Measurements from ENCODE around the gene TEX51. TPM values are rescaled to one million over a fixed set of nuclear protein-coding genes. Genes with fewer than 3 reads are reported as not detected.

The TEX51 gene
- polyA plus RNA-seq, 1 of the 3 experiments (the other 2 are of a cell fraction), result not detected

GRCh38 chr2:126882736-126883665 is 15.7 kb upstream of the TEX51 start:
- Histone ChIP-seq H3K79me2 (ENCODE audit: insufficient read depth) (no peaks in the 10 kb centered on the region), H3K9me3 (no peaks in the 10 kb centered on the region), H3K27ac (ENCODE audit: low read depth in 2 of 2, low read length in 1 of 2) (no peak overlapping the region), H3F3A (replicated peaks; ENCODE audit: insufficient read depth) (no peaks in the 10 kb centered on the region), H3K4me2 (no peak overlapping the region), H3K4me1 (ENCODE audit: control insufficient read depth in 1 of 2, insufficient read depth in 2 of 2, low read depth in 1 of 2, low read length in 1 of 2) (no peaks in the 10 kb centered on the region; a peak in 1 of 4 replicates), H3K4me3 (ENCODE audit: low read depth in 2 of 2, low read length in 1 of 2) (no peak overlapping the region), H2AFZ (ENCODE audit: low read depth) (no peak overlapping the region), H3K9ac (no peak overlapping the region), H3K36me3 (replicated peaks in 1 of 2; ENCODE audit: control insufficient read depth in 1 of 2, insufficient read depth in 2 of 2, low read length in 1 of 2) (no peaks in the 10 kb centered on the region), H3K27me3 (ENCODE audit: insufficient read depth) (no peaks in the 10 kb centered on the region), H4K20me1 (ENCODE audit: insufficient read depth) (no peaks in the 10 kb centered on the region), H3K9me2 (no peaks in the 10 kb centered on the region)
- TF ChIP-seq TCF12 (IDR thresholded peaks at IDR 0.05) (no peak), YY1 (IDR thresholded peaks at IDR 0.05; ENCODE audit: low read depth) (no peak), RFX5 (IDR thresholded peaks at IDR 0.05; ENCODE audit: low read length) (no peak), MAX (IDR thresholded peaks at IDR 0.05; ENCODE audit: low read depth) (no peak), JUND (IDR thresholded peaks at IDR 0.05) (no peak), USF1 (IDR thresholded peaks at IDR 0.05; ENCODE audit: borderline replicate concordance, low read depth) (no peak), PBX3 (IDR thresholded peaks at IDR 0.05) (no peak), RAD21 (IDR thresholded peaks at IDR 0.05; ENCODE audit: low read length) (no peak), MXI1 (IDR thresholded peaks at IDR 0.05; ENCODE audit: low read depth, low read length) (no peak), TAF1 (IDR thresholded peaks at IDR 0.05; ENCODE audit: borderline replicate concordance, low read depth, low read length) (no peak), TEAD4 (IDR thresholded peaks at IDR 0.05; ENCODE audit: borderline replicate concordance, insufficient read depth) (no peak), SMC3 (IDR thresholded peaks at IDR 0.05; ENCODE audit: low read depth, low read length) (no peak)
- WGBS (ENCODE audit: low lambda C conversion rate), result 20% methylated on average over 6 of the region's 7 CpGs
- DNase-seq, result no peak
- CTCF ChIA-PET, result no interaction called here
- POLR2A ChIA-PET, result no interaction called here

- Histone ChIP-seq H3K27ac (ENCODE audit: low read depth in 2 of 2, low read length in 1 of 2) (no peak overlapping the region), H3K9me3 (no peaks in the 10 kb centered on the region), H3K4me3 (ENCODE audit: low read depth in 2 of 2, low read length in 1 of 2) (no peak overlapping the region), H3K9ac (no peak overlapping the region), H3F3A (replicated peaks; ENCODE audit: insufficient read depth) (no peaks in the 10 kb centered on the region), H3K79me2 (ENCODE audit: insufficient read depth) (no peaks in the 10 kb centered on the region), H3K9me2 (no peaks in the 10 kb centered on the region), H4K20me1 (ENCODE audit: insufficient read depth) (no peaks in the 10 kb centered on the region), H3K36me3 (replicated peaks in 1 of 2; ENCODE audit: control insufficient read depth in 1 of 2, insufficient read depth in 2 of 2, low read length in 1 of 2) (no peaks in the 10 kb centered on the region), H3K27me3 (ENCODE audit: insufficient read depth) (no peaks in the 10 kb centered on the region), H2AFZ (ENCODE audit: low read depth) (no peak overlapping the region), H3K4me2 (no peak overlapping the region), H3K4me1 (ENCODE audit: control insufficient read depth in 1 of 2, insufficient read depth in 2 of 2, low read depth in 1 of 2, low read length in 1 of 2) (peaks cover 0 to 3% of the 10 kb centered on the region in 2 experiments; a peak in 1 of 4 replicates)
- TF ChIP-seq JUND (IDR thresholded peaks at IDR 0.05) (no peak), YY1 (IDR thresholded peaks at IDR 0.05; ENCODE audit: low read depth) (no peak), SMC3 (IDR thresholded peaks at IDR 0.05; ENCODE audit: low read depth, low read length) (no peak), SIN3A (IDR thresholded peaks at IDR 0.05; ENCODE audit: borderline replicate concordance, low read depth, low read length) (no peak), FOSL2 (IDR thresholded peaks at IDR 0.05; ENCODE audit: borderline replicate concordance, low read depth) (no peak), RAD21 (IDR thresholded peaks at IDR 0.05; ENCODE audit: low read length) (no peak), MXI1 (IDR thresholded peaks at IDR 0.05; ENCODE audit: low read depth, low read length) (no peak), REST (IDR thresholded peaks at IDR 0.05; ENCODE audit: low read depth, low read length) (no peak), RXRA (IDR thresholded peaks at IDR 0.05; ENCODE audit: borderline replicate concordance, low read depth) (no peak), ZBTB33 (IDR thresholded peaks at IDR 0.05; ENCODE audit: borderline replicate concordance, low read depth) (no peak)
- POLR2A ChIA-PET, result no interaction called here
- 39% methylated on average over 3 of the region's 6 CpGs for WGBS (ENCODE audit: low lambda C conversion rate)
- CTCF ChIA-PET, result no interaction called here
- no peak for DNase-seq
Measured at GRCh38 chr2:126883666-126884040, 15.0 kb upstream of the TEX51 start.

Measured in SK-N-SH (cell line).